Activated naive CD4-positive, alpha-beta T cell treated with anti-CD3 and anti-CD28 coated beads, Interleukin-2, amount 50 U/mL, for 24 hours (primary cell): ENCODE data around the gene ROBO4.

ENCODE experiments used
- H3K27ac Mint-ChIP-seq: one replicate; pipeline ENCODE4 v1.8.0; 2021; ENCODE audit warnings: mild to moderate bottlenecking, mixed read lengths
- H3K27me3 Mint-ChIP-seq: one replicate; pipeline ENCODE4 v1.8.0; 2021; ENCODE audit warnings: mixed read lengths
- H3K36me3 Mint-ChIP-seq: one replicate; pipeline ENCODE4 v1.8.0; 2021; ENCODE audit warnings: mixed read lengths
- H3K4me1 Mint-ChIP-seq: one replicate; pipeline ENCODE4 v1.8.0; 2021; ENCODE audit warnings: mixed read lengths
- H3K4me3 Mint-ChIP-seq: one replicate; pipeline ENCODE4 v1.8.0; 2021; ENCODE audit warnings: mild to moderate bottlenecking, mixed read lengths
- H3K9me3 Mint-ChIP-seq: one replicate; pipeline ENCODE4 v1.8.0; 2021; ENCODE audit warnings: mixed read lengths

Gene ROBO4

DNA sequence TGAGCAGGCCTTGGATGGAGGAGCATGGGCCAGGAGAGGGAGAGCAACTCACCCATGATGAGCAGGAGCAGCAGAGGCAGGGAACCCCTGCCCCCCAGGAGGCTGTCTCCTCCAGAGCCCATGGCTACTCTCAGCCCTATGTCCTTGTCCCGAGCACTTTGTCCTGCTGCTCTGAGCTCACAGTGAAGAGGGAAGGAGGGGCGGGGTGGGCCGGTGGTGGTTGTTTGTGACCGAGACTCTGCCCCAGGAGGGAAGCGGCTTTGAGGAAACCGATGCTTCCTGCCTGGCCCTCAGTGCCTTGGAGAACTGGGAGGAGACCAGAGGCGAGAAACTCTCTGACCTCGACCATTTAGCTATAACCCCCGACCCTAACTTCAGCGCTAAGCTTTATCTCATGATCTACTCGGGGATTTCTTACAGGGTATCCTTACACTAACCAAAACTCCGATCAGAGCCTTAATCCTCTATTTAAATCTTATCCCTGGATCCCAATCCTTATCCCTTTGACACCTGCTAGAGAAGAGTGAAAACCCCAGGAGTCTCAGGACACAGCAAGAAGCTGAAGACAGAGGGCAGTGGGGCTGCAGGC, at the start of gene ROBO4:
Gene ROBO4, minus strand, starts transcription at position 192 of the 589 bp plus-strand sequence. Its CDS starts 70 bp downstream, at position 122.
- H3K9me3 Mint-ChIP-seq: no peaks in the 10 kb centered on the region
- H3K27ac Mint-ChIP-seq: no peak within 1 kb of the TSS
- H3K4me3 Mint-ChIP-seq: no peak within 1 kb of the TSS
- peaks cover 4% of the 10 kb centered on the region for H3K27me3 Mint-ChIP-seq
- peaks cover 4% of the 10 kb centered on the region for H3K4me1 Mint-ChIP-seq
- no peaks in the 10 kb centered on the region for H3K36me3 Mint-ChIP-seq

- Mint-ChIP-seq H3K4me1 (peaks cover 36% of the 10 kb centered on the region), H3K9me3 (peaks cover 6% of the 10 kb centered on the region), H3K36me3 (peaks cover 5% of the 10 kb centered on the region), H3K27me3 (no peaks in the 10 kb centered on the region), H3K4me3 (no peak overlapping the region), H3K27ac (no peak overlapping the region)
Measured at GRCh38 chr11:124946735-124947141, 49.1 kb upstream of the ROBO4 start.

GRCh38 chr11:124945826-124946225, 48.2 kb upstream of the ROBO4 start:
- peaks cover 6% of the 10 kb centered on the region for H3K9me3 Mint-ChIP-seq
- no peaks in the 10 kb centered on the region for H3K27me3 Mint-ChIP-seq
- no peak overlapping the region for H3K4me3 Mint-ChIP-seq
- H3K27ac Mint-ChIP-seq: no peak overlapping the region
- H3K4me1 Mint-ChIP-seq: peaks cover 36% of the 10 kb centered on the region
- peaks cover 5% of the 10 kb centered on the region for H3K36me3 Mint-ChIP-seq

- Mint-ChIP-seq H3K27ac (no peak overlapping the region), H3K27me3 (no peaks in the 10 kb centered on the region)
Measured at GRCh38 chr11:124944565-124944964, 46.9 kb upstream of the ROBO4 start.

GRCh38 chr11:124943741-124944140, 46.1 kb upstream of the ROBO4 start:
- Mint-ChIP-seq H3K27me3 (no peaks in the 10 kb centered on the region), H3K9me3 (peaks cover 4% of the 10 kb centered on the region), H3K36me3 (peaks cover 5% of the 10 kb centered on the region), H3K4me1 (peaks cover 35% of the 10 kb centered on the region), H3K27ac (peak overlapping the region; percentile 53), H3K4me3 (no peak overlapping the region)

More at GRCh38 chr11:124944565-124944964, 46.9 kb upstream of the ROBO4 start:
- no peak overlapping the region for H3K4me3 Mint-ChIP-seq
- H3K36me3 Mint-ChIP-seq: peaks cover 5% of the 10 kb centered on the region
- peaks cover 6% of the 10 kb centered on the region for H3K9me3 Mint-ChIP-seq
- peaks cover 36% of the 10 kb centered on the region for H3K4me1 Mint-ChIP-seq

GRCh38 chr11:124943254-124943616, 45.6 kb upstream of the ROBO4 start:
- Mint-ChIP-seq H3K36me3 (no peaks in the 10 kb centered on the region), H3K27ac (peak overlapping the region; percentile 80), H3K4me3 (no peak overlapping the region), H3K9me3 (no peaks in the 10 kb centered on the region), H3K27me3 (no peaks in the 10 kb centered on the region), H3K4me1 (peaks cover 29% of the 10 kb centered on the region)

- H3K27me3 Mint-ChIP-seq: no peaks in the 10 kb centered on the region
- H3K4me3 Mint-ChIP-seq: no peak overlapping the region
- H3K4me1 Mint-ChIP-seq: peaks cover 24% of the 10 kb centered on the region
- H3K9me3 Mint-ChIP-seq: no peaks in the 10 kb centered on the region
- H3K27ac Mint-ChIP-seq: no peak overlapping the region
- H3K36me3 Mint-ChIP-seq: no peaks in the 10 kb centered on the region
Measured at GRCh38 chr11:124942466-124943253, 45.0 kb upstream of the ROBO4 start.

- Mint-ChIP-seq H3K4me1 (peaks cover 24% of the 10 kb centered on the region), H3K36me3 (no peaks in the 10 kb centered on the region), H3K9me3 (no peaks in the 10 kb centered on the region), H3K4me3 (no peak overlapping the region), H3K27me3 (no peaks in the 10 kb centered on the region), H3K27ac (no peak overlapping the region)
Measured at GRCh38 chr11:124941703-124942102, 44.0 kb upstream of the ROBO4 start.

DNA sequence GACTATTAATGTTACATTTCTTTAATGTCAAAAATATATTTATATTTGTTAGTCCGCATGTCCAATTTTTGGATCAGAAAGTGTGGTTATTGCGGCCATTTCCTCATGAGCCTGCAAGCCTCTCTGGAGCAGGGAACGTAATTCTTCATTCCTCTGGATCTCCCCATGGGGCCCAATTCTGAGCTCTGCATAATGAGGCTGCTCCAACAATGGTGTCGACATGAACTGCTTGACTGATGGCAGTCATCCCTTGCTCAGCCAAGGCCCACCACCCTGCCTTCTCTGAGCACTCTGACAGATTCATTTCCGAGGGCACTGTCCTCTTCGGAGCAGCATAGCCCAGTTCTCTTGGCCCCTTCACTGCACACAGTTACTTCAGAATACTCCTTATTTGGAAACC, 41.3 kb upstream of the ROBO4 start:
- H3K9me3 Mint-ChIP-seq: no peaks in the 10 kb centered on the region
- peaks cover 15% of the 10 kb centered on the region for H3K4me1 Mint-ChIP-seq
- no peak overlapping the region for H3K4me3 Mint-ChIP-seq
- H3K27ac Mint-ChIP-seq: no peak overlapping the region
- H3K36me3 Mint-ChIP-seq: no peaks in the 10 kb centered on the region
- H3K27me3 Mint-ChIP-seq: no peaks in the 10 kb centered on the region

DNA sequence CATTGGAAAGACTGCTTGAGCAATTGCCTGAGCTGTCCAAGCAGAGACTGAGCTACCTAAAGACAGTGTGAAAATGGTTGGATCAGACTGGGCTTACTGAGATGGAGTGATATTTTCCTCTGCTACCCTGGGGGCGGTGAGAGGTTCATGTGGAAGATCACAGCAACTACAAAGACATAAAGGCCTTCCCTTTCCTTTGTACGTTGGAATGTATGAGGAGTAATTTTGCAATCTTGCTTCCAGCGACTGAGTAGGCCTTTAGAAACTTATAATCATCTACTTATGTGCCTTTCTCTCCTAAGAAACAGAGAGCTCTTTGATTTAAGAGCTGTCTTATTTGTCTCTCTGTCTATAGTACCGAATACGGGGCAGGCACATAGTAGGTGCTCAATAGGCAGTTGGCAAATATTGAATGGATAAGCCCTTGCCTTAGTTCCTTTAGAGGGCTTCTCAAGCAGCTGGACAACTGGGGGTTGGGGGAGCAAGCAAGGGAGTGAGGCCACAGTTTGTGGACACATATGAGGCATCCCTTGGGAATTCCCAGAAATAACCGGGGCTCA, 40.6 kb upstream of the ROBO4 start:
- H3K4me1 Mint-ChIP-seq: peaks cover 8% of the 10 kb centered on the region
- H3K27ac Mint-ChIP-seq: no peak overlapping the region
- H3K36me3 Mint-ChIP-seq: no peaks in the 10 kb centered on the region
- H3K27me3 Mint-ChIP-seq: no peaks in the 10 kb centered on the region
- no peak overlapping the region for H3K4me3 Mint-ChIP-seq
- H3K9me3 Mint-ChIP-seq: no peaks in the 10 kb centered on the region

DNA sequence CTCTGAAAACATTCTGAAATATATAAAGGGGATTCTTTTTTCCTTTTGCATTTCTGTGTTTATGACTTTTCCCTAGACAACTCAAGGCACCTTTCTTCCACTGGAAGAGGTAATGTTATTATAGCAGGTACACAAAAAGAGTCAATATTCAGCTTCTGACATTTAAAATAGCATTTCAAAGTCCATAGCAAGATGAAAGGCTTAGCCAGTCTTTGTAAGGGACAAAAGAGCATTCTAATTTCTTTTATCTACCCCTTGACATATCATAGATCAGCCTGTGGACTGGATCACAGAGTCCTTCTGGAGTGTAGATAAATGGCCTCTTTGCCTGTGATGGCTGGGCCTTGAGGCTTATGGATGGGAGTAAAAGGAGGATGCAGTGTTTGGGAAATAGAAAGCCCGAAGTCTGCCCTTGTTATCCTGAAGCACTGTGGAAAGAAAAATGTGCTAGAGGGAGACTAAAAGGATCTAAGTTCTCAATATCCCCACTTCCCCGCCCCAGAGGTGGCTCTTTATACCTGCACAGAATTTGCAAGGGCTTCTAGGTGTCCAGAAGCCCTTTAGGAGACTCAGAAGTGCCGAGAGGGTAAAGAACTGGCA, 39.8 kb upstream of the ROBO4 start:
- H3K4me3 Mint-ChIP-seq: no peak overlapping the region
- H3K27ac Mint-ChIP-seq: no peak overlapping the region
- no peaks in the 10 kb centered on the region for H3K27me3 Mint-ChIP-seq
- H3K9me3 Mint-ChIP-seq: no peaks in the 10 kb centered on the region
- no peaks in the 10 kb centered on the region for H3K4me1 Mint-ChIP-seq
- H3K36me3 Mint-ChIP-seq: no peaks in the 10 kb centered on the region

GRCh38 chr11:124935548-124936514, 38.2 kb upstream of the ROBO4 start, which contains the start of gene HEPACAM:
TSS of gene HEPACAM (minus strand) at chr11:124936047. CDS start at chr11:124936006, 41 bp downstream.
- H3K27me3 Mint-ChIP-seq: no peaks in the 10 kb centered on the region
- no peak within 1 kb of the TSS for H3K27ac Mint-ChIP-seq
- H3K4me3 Mint-ChIP-seq: no peak within 1 kb of the TSS
- no peaks in the 10 kb centered on the region for H3K9me3 Mint-ChIP-seq
- H3K36me3 Mint-ChIP-seq: no peaks in the 10 kb centered on the region
- H3K4me1 Mint-ChIP-seq: peaks cover 1% of the 10 kb centered on the region

- Mint-ChIP-seq H3K4me3 (no peak overlapping the region), H3K27me3 (no peaks in the 10 kb centered on the region), H3K36me3 (no peaks in the 10 kb centered on the region), H3K27ac (no peak overlapping the region), H3K9me3 (no peaks in the 10 kb centered on the region), H3K4me1 (peaks cover 9% of the 10 kb centered on the region)
Measured at GRCh38 chr11:124934862-124935547, 37.3 kb upstream of the ROBO4 start.

GRCh38 chr11:124930799-124931198, 33.1 kb upstream of the ROBO4 start:
- Mint-ChIP-seq H3K36me3 (no peaks in the 10 kb centered on the region), H3K4me3 (no peak overlapping the region), H3K27me3 (no peaks in the 10 kb centered on the region), H3K27ac (no peak overlapping the region), H3K4me1 (peaks cover 9% of the 10 kb centered on the region), H3K9me3 (no peaks in the 10 kb centered on the region)
